Left lobe of liver (tissue), 2 donors: Measurements from ENCODE around the gene A1BG. TPM values are rescaled to one million over a fixed set of nuclear protein-coding genes. Genes with fewer than 3 reads are reported as not detected.
"Not testable (repeated sequence)": the region's sequence is repeated elsewhere in the genome, so short reads cannot be mapped to it uniquely, and the experiment has no call there.

Source experiments
- ATAC-seq: fragments of 200-7000 bp; cut with Tn5 transposase; one replicate; pipeline ENCODE4 v1.9.1; 2020; ENCODE audit warnings: mild to moderate bottlenecking, moderate library complexity
- DNase-seq: peaks from one replicate; pipeline ENCODE4 v3.0.0-alpha.2; 2020; ENCODE audit warnings: low spot score
- total RNA-seq: library from RNA; stranded (reverse); gene quantifications from one replicate; pipeline ENCODE4 v1.2.1, GENCODE V29; 2021
- donor health status: DM: no; HTN: no; CAD: no; lungs with moderate emphysema.
- donor health status: DM: no; HTN: yes; CAD: no.

The A1BG gene
- total RNA-seq, 1 donor from 2014 or later: 1,433 TPM

GRCh38 chr19:58362272-58362994 lies 9.1 kb upstream of the A1BG start, which contains the start of gene ZNF497:
Gene ZNF497 (minus strand): TSS chr19:58362751. CDS start chr19:58357635, 5,116 bp downstream.
- peak; percentile 92 for ATAC-seq

GRCh38 chr19:58361900-58362271 lies 8.6 kb upstream of the A1BG start:
- DNase-seq (no peak), ATAC-seq (peak; percentile 41)

More at GRCh38 chr19:58362272-58362994, 9.1 kb upstream of the A1BG start, which contains the start of gene ZNF497:
- peak; percentile 99 for DNase-seq

GRCh38 chr19:58357481-58358145 lies 4.3 kb upstream of the A1BG start:
- ATAC-seq (no peak), DNase-seq (no peak)

GRCh38 chr19:58356766-58357480 lies 3.6 kb upstream of the A1BG start:
- DNase-seq: no peak
- ATAC-seq: no peak

- DNase-seq: no peak
- no peak for ATAC-seq
Observed at GRCh38 chr19:58355908-58356765, 2.8 kb upstream of the A1BG start.

- no peak for DNase-seq
- ATAC-seq: no peak
Observed at GRCh38 chr19:58355215-58355796, 2.0 kb upstream of the A1BG start.

- DNase-seq (no peak), ATAC-seq (no peak)
Observed at GRCh38 chr19:58354478-58355030, 1.3 kb upstream of the A1BG start.

- no peak for DNase-seq
Observed at GRCh38 chr19:58353717-58354477, 605 bp upstream of the A1BG start.

GRCh38 chr19:58351990-58352755 lies 1.1 kb downstream of the A1BG start:
- DNase-seq (no peak), ATAC-seq (peak; percentile 7)

More at GRCh38 chr19:58353717-58354477, 605 bp upstream of the A1BG start:
- peak; percentile 4 for ATAC-seq

- ATAC-seq (peak; percentile 40), DNase-seq (no peak)
Observed at GRCh38 chr19:58351558-58351878, 1.8 kb downstream of the A1BG start.

- DNase-seq (no peak), ATAC-seq (peak; percentile 15)
Observed at GRCh38 chr19:58350871-58351557, 2.3 kb downstream of the A1BG start.

- ATAC-seq (peak; percentile 59), DNase-seq (peak; percentile 70)
Observed at GRCh38 chr19:58350001-58350861, 3.1 kb downstream of the A1BG start.

- ATAC-seq (peak; percentile 34), DNase-seq (no peak)
Observed at GRCh38 chr19:58349590-58349989, 3.7 kb downstream of the A1BG start.

- ATAC-seq, DNase-seq: not testable (repeated sequence)
Observed at GRCh38 chr19:58348080-58348479, 5.2 kb downstream of the A1BG start.

GRCh38 chr19:58346961-58347929 lies 6.0 kb downstream of the A1BG start:
- ATAC-seq: peak; percentile 8
- no peak for DNase-seq

- DNase-seq (no peak), ATAC-seq (no peak)
Observed at GRCh38 chr19:58345558-58345957, 7.7 kb downstream of the A1BG start.
